HG02798 (cell line): ENCODE data around the gene RBMS3.

ENCODE experiments used
- ATAC-seq: cut with Tn5 transposase; IDR thresholded peaks from one replicate; pipeline ENCODE4 v1.9.1; 2021; ENCODE audit warnings: mild to moderate bottlenecking; ENCODE audit not compliant: unreplicated experiment, poor library complexity

Gene RBMS3

DNA sequence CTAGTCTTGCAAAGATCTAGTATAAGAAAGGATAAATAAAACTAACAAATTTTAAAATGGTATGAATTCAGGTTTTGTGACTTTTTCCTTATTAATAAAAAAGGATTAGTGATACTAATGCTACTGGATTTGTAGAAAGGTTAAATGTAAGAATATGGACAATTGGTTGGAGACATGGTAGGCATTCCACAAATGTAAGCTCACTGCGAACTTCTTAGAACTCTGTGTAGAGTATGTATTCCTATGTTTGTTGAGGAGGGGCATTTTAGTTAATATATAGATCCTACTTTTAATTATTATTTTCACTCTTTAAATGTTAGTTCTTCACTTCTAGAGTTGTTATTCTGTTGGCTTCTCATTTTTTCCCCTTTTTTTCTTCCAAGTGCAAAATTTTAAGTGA lies 414.3 kb downstream of the RBMS3 start:
- no peak for ATAC-seq

GRCh38 chr3:29695643-29696198 lies 414.9 kb downstream of the RBMS3 start:
- no peak for ATAC-seq

DNA sequence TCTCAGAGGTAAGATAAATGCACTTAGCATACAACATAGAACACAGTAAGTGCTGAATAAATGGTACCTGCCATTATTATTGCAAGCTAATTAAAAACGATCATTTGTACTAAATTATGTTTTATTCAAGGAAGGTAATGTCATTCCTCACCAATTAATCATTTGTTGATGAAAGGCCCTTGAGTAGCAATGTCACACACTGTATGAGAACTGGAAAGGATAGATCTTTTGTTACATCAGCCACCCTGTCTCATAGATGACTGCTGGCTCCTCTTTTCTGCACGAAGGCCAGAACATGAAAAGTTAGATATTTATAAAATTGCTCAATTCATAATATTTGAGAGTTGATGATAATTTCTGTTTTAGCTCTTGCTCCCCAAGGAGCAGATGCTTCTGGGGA lies 415.4 kb downstream of the RBMS3 start:
- ATAC-seq: no peak

DNA sequence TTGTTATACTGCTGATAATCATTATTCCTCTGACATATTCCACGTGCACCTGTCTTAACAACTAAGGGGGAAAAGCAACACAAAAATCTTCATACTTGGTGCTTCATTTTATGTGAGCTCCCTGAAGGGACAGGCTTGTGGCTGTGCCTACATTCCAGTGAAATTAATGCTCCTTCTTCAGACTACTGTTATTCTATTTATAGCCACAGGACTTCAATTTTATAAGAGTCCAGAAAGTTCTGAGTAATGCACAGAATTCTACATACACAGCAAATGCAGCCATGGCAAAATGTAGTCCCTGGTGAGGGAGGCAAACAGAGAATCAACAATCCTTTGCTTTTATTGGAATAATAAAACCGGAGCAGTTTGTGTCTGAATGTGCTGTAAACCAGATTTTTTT lies 417.1 kb downstream of the RBMS3 start:
- no peak for ATAC-seq

GRCh38 chr3:29700256-29700655 lies 419.4 kb downstream of the RBMS3 start:
- ATAC-seq: no peak

GRCh38 chr3:29701326-29701983 lies 420.6 kb downstream of the RBMS3 start:
- no peak for ATAC-seq

DNA sequence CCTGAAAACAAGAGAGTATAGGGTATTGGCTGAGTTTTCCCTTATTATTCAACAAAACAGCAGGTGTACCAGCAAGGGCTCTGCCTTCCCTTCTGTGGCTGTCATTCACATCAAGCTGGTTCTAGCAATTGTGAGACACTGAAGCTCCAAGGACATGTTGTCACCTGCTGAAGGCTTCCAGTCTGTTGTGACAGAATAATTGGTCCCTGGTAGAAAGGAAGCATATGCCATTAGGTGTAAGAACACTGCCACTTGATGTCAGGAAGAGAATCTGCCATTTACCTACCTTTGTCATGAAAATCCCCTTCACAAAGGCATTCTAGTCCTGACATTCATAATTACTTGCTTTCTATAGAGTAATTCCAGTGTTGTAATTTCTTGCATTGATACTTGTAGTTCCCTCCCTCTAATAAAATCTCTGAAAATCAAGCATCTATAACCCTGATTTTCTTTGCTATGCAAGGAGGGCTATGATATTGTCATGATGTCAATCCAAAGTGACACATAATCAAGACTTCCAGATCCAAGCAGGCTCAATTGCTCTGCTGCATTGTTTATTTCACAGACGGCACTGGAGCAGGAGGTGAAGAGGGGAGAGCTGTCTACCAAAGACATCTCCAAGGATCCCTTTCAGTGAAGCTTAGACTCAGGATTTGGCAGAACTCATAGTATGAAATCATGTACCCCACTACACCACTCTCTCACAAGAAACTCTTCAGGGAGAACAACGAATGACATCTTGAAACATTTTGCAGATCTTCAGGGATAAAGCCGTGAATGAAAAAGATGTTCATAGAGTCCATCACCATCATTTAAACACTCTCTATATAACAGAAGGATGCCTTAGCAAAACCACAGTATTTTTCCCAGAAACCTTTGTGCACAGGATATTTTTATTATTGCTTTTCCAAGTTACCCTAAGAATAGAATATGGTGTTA lies 425.3 kb downstream of the RBMS3 start:
- no peak for ATAC-seq

DNA sequence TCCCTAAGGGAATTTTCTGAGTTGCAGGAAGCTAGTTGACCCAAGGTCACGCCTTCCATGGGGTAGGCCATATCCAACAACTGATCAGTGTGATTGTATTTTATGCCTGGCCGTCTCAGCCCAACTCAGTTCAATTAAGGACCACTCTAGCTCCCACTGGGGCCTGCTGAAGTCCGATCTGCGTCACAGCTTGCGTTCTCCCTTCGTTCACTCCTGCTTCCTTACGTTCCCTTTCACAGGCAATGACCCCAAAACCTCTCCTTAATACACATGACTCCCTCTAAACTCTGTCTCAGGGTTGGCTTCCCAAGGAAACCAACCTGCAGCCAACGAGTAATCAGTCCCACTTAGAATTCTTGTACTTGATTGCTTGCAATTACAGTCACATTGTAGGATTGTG lies 428.0 kb downstream of the RBMS3 start:
- ATAC-seq: no peak

DNA sequence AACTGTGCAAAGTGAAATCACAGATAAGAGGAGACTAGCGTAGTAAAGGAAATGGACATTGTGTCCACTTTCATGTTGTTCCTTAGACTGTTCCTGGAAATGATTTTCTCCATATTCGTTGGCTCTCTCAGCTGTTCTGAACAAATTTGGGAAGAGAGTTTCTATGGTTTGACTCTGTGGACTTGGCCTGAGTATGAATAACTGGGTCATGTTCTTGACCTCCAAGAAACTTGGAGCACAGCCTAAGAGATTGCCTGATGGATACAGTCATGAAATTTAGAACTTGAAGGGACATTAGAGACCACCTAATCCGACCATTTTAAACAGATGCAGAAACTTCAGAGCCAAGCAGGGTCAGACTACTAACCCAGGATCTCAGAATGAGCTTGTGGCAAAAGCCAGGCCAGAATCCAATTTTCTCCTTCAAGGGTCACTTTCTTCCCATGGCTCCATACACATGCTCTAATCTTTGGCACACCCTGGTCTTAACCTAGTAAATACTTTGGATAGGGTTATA lies 430.4 kb downstream of the RBMS3 start:
- no peak for ATAC-seq

GRCh38 chr3:29716213-29716612 lies 435.3 kb downstream of the RBMS3 start:
- ATAC-seq: no peak

DNA sequence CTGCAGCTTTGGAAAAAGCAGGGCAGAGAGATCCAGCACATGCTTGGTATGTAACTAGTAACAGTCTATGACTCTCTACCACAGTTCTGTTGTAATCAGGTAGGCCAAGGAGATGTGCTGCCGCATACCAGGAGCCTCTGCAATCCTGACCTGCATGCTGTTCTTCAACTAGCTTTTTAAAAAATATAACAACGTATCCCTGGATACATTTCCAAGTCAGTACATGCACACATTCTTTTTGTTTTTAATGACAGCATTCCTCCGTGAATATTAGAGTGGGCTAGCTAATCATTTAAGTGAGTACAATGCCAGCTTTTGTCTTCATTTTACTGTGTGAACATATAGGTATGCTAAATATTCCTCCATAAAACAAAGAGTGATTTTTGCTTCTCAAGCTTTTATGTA lies 437.8 kb downstream of the RBMS3 start:
- no peak for ATAC-seq

DNA sequence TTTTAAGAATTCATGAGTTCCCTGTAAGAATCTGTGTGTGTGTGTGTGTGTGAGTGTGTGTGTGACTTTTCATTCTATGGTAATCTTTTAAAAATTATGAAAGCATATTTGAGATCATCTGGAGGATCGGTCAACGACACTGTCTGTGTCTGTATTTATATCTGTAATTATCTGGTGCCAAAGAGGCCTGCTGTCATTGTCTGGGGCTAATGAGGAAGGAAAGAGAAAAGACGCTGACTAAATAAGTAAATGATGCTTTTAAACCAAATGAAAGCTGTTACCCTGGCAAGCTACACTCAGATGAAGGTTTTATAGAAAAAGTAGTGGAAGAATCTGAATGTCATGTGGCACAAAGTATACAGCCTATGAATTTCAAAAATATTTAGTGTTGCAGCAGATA lies 439.8 kb downstream of the RBMS3 start:
- no peak for ATAC-seq

GRCh38 chr3:29721789-29722188 lies 440.9 kb downstream of the RBMS3 start:
- no peak for ATAC-seq

GRCh38 chr3:29731050-29731449 lies 450.2 kb downstream of the RBMS3 start:
- no peak for ATAC-seq

DNA sequence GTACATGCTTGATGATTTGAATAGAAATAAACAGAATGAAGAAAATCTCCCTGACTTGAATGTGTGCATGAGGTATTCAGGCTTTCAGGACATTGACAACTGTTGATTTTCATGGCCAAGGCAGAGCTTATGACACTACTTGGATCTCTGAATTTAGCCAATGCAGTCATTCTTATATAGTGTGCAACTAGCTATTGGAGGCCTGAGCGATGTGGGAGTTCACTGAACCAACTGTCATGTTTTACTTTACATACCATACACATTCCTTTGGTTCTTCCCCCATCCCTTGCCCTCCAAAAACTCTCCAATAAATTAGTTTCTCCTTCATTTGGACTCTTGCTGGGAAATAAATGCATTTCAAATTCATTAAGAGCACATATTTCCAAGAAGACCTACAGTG lies 460.4 kb downstream of the RBMS3 start:
- no peak for ATAC-seq

- no peak for ATAC-seq
Measured at GRCh38 chr3:29745232-29745870, 464.5 kb downstream of the RBMS3 start.

- ATAC-seq: no peak
Measured at GRCh38 chr3:29746163-29746760, 465.4 kb downstream of the RBMS3 start.

GRCh38 chr3:29747991-29748390 lies 467.1 kb downstream of the RBMS3 start:
- ATAC-seq: no peak

DNA sequence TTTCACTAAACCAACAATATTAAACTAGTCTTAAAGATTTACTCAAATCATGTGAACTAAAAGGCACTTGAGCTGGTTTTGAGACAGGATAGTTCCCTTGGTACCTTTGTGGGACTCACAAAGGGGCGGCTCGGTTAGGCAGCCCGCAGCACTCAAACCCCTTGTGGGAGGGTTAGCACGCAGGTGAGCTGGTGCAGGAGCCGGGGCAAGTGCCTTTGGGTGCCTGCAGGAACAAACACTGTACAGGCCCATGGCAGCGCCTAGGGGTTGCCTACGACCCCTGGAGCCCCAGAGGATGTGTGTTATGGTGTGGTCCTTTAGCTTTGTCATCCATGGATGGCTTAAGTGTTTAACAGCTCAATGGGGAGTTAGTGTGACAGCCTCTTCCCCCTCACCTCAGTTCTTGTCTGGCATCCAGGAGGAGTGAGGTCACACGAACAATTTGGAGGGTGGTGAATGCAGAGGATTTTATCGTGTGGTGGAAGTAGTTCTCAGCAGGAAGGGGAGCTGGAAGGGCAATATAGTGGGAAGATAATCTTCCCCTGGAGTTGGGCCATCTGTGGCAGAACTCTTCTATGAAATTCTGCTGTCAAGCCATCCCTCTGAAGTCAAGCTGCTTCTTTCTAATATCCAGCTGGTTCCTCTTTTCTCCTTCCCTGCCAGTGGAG lies 470.9 kb downstream of the RBMS3 start:
- ATAC-seq: no peak

- ATAC-seq: peak; percentile 50
Measured at GRCh38 chr3:29754346-29754745, 473.5 kb downstream of the RBMS3 start.
